ENCODE data around the gene A2M. TPM values are rescaled to one million over a fixed set of nuclear protein-coding genes. Genes with fewer than 3 reads are reported as not detected.

The A2M gene
- total RNA-seq, 2 donors from 2014 or later = 340 to 683 TPM

- Histone ChIP-seq H3K27me3 (no peaks in the 10 kb centered on the region), H3K4me3 (no peak overlapping the region), H3K9me3 (no peaks in the 10 kb centered on the region), H3K36me3 (peaks cover 100% of the 10 kb centered on the region), H3K27ac (no peak overlapping the region), H3K4me1 (peaks cover 0 to 10% of the 10 kb centered on the region in 2 donors)
- TF ChIP-seq CTCF (IDR thresholded peaks at IDR 0.05) = no peak
- DNase-seq (ENCODE audit: low spot score) = no peak
Observed at GRCh38 chr12:9073076-9073475, 42.6 kb downstream of the A2M start.

DNA sequence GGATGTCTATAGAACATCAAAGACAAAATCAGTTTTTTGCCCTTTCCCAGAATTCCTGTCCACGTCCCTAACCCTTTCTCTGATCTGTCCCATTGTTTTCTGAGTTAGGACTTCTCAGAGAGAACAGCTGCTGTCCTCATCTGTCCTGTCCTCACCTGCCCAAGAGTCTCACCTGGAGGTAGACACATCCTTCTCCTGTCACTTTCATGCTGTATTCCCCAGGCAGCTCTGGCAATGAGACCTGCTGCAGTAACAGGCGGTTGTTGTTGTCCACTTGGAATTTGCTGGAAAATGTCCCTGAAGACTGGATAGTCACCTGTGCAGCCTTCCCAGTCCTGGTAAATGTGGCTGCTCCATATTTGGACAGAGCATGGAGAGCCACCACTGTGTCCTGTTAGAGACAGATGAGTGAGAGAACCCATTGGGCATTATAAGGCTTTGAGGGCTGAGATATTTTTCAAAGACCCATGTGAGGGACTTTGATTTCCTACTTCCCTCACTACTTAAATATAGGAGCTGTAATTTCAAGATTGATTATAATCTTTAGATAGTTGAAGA, 43.2 kb downstream of the A2M start:
- H3K9me3 ChIP-seq = no peaks in the 10 kb centered on the region
- no peak for DNase-seq (ENCODE audit: low spot score)
- H3K36me3 ChIP-seq = peaks cover 100% of the 10 kb centered on the region
- TF ChIP-seq CTCF (IDR thresholded peaks at IDR 0.05) = no peak
- peaks cover 0 to 10% of the 10 kb centered on the region in 2 donors for H3K4me1 ChIP-seq
- no peaks in the 10 kb centered on the region for H3K27me3 ChIP-seq
- no peak overlapping the region for H3K27ac ChIP-seq
- H3K4me3 ChIP-seq = no peak overlapping the region

GRCh38 chr12:9071969-9072368, 43.8 kb downstream of the A2M start:
- no peak for TF ChIP-seq CTCF (IDR thresholded peaks at IDR 0.05)
- DNase-seq (ENCODE audit: low spot score) = no peak
- H3K27ac ChIP-seq = no peak overlapping the region
- H3K4me3 ChIP-seq = no peak overlapping the region
- peaks cover 95% of the 10 kb centered on the region for H3K36me3 ChIP-seq
- no peaks in the 10 kb centered on the region for H3K9me3 ChIP-seq
- peaks cover 0 to 10% of the 10 kb centered on the region in 2 donors for H3K4me1 ChIP-seq
- H3K27me3 ChIP-seq = no peaks in the 10 kb centered on the region

- no peak for TF ChIP-seq CTCF (IDR thresholded peaks at IDR 0.05)
- peaks cover 90% of the 10 kb centered on the region for H3K36me3 ChIP-seq
- no peak overlapping the region for H3K27ac ChIP-seq
Observed at GRCh38 chr12:9071518-9071917, 44.2 kb downstream of the A2M start.

DNA sequence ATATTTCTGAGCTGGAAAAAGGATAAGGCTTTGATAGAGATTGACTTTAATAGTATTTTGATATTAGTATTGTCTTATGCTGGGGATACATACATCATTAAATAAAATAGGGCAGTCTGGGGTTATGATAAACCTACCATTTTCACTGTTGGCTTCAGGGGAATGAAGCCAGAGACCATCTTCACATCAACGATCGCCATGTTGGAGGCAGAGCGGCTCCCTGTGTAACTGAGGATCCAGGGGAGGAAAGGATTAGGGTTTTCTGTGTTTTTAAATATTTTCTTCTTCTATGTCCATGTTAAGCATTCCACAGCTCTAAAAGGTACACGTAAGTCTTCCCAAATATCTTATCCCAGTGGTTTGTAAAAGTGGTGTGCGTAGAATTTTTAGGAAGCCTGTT, 45.4 kb downstream of the A2M start:
- no peak for DNase-seq (ENCODE audit: low spot score)
- peaks cover 79% of the 10 kb centered on the region for H3K36me3 ChIP-seq
- H3K27me3 ChIP-seq = no peaks in the 10 kb centered on the region
- H3K9me3 ChIP-seq = no peaks in the 10 kb centered on the region
- peaks cover 0 to 16% of the 10 kb centered on the region in 2 donors for H3K4me1 ChIP-seq
- H3K27ac ChIP-seq = no peak overlapping the region
- H3K4me3 ChIP-seq = no peak overlapping the region
- TF ChIP-seq CTCF (IDR thresholded peaks at IDR 0.05) = no peak

More at GRCh38 chr12:9071518-9071917, 44.2 kb downstream of the A2M start:
- peaks cover 0 to 10% of the 10 kb centered on the region in 2 donors for H3K4me1 ChIP-seq
- H3K27me3 ChIP-seq = no peaks in the 10 kb centered on the region
- no peaks in the 10 kb centered on the region for H3K9me3 ChIP-seq
- no peak overlapping the region for H3K4me3 ChIP-seq
- DNase-seq (ENCODE audit: low spot score) = no peak

- no peaks in the 10 kb centered on the region for H3K27me3 ChIP-seq
- H3K4me3 ChIP-seq = no peak overlapping the region
- TF ChIP-seq CTCF (IDR thresholded peaks at IDR 0.05) = no peak
Observed at GRCh38 chr12:9068600-9068999, 47.1 kb downstream of the A2M start.

More at GRCh38 chr12:9068600-9068999, 47.1 kb downstream of the A2M start:
- no peak for DNase-seq (ENCODE audit: low spot score)
- H3K27ac ChIP-seq = no peak overlapping the region
- no peaks in the 10 kb centered on the region for H3K9me3 ChIP-seq
- H3K4me1 ChIP-seq = peaks cover 0 to 21% of the 10 kb centered on the region in 2 donors
- H3K36me3 ChIP-seq = peaks cover 61% of the 10 kb centered on the region

All from right atrium auricular region (tissue), 2 donors.